DND-41 (cell line): ENCODE results near the gene RPGRIP1L.

Experiments
- CTCF ChIP-seq: IDR thresholded peaks from 2 replicates; pipeline ENCODE4 v1.5.1; 2012; ENCODE audit warnings: borderline replicate concordance, low read length, moderate library complexity, mild to moderate bottlenecking; ENCODE audit not compliant: poor library complexity, severe bottlenecking; ENCODE audit errors: extremely low read depth
- EZH2 ChIP-seq: IDR thresholded peaks from 3 replicates; pipeline ENCODE4 v1.6.1; 2012; ENCODE audit warnings: borderline replicate concordance, low read depth, mild to moderate bottlenecking, moderate library complexity, low read length, inconsistent platforms; ENCODE audit not compliant: severe bottlenecking

- TF ChIP-seq EZH2 = no peak
- TF ChIP-seq CTCF = no peak
Measured at GRCh38 chr16:53664724-53665345, 38.8 kb downstream of the RPGRIP1L start.
